Peyer's patch (tissue), 4 donors: ENCODE results near the gene ALDH2. TPM values are rescaled to one million over a fixed set of nuclear protein-coding genes. Genes with fewer than 3 reads are reported as not detected.

Experiments
- DNase-seq, 3 donors: peaks; one replicate each; pipeline ENCODE4 v3.0.0-alpha.2; 2017 to 2019
- H3K27ac ChIP-seq, 4 donors: fragments of 200-600 bp; sonication (generic); one replicate each; pipeline ENCODE4 v1.5.1; 2016 to 2019
- H3K27me3 ChIP-seq, 2 donors: fragments of 200-600 bp; sonication (generic); one replicate each; pipeline ENCODE4 v1.5.1; 2019
- H3K36me3 ChIP-seq, 3 donors: fragments of 200-600 bp; sonication (generic); one replicate each; pipeline ENCODE4 v1.5.1; 2016 to 2019
- H3K4me1 ChIP-seq, 4 donors: fragments of 200-600 bp; sonication (generic); one replicate each; pipeline ENCODE4 v1.5.1; 2016 to 2019
- H3K4me3 ChIP-seq, 4 donors: fragments of 200-600 bp; sonication (generic); 1 replicate in 3 of 4; 2 replicates in 1 of 4; pipeline ENCODE4 v1.5.1; 2016 to 2019; ENCODE audit warnings: mild to moderate bottlenecking in 1 of 4
- H3K9me3 ChIP-seq, 4 donors: fragments of 200-600 bp; sonication (generic); one replicate each; pipeline ENCODE4 v1.5.1; 2016 to 2019; ENCODE audit warnings: mild to moderate bottlenecking in 1 of 4
- CTCF ChIP-seq, 6 experiments: fragments of 450-650 bp in 4 of 6; fragments of 200-600 bp in 2 of 6; sonication (generic) in 1 of 6; IDR thresholded peaks; one replicate each; pipeline ENCODE4 v1.5.1; 2017 to 2019; ENCODE audit warnings: antibody characterized with exemption in 6 of 6, mild to moderate bottlenecking in 3 of 6, moderate library complexity in 1 of 6
- POLR2A ChIP-seq, 2 donors: fragments of 450-650 bp; IDR thresholded peaks; one replicate each; pipeline ENCODE4 v1.5.1; 2017; ENCODE audit warnings: antibody characterized with exemption in 2 of 2, mild to moderate bottlenecking in 2 of 2, moderate library complexity in 2 of 2
- total RNA-seq, 4 donors: library from RNA; depleted of rRNA; stranded (reverse); fragments of >200 nt; gene quantifications; one replicate each; pipeline ENCODE4 v1.1.0, GENCODE V29; 2016

ALDH2 gene
- total RNA-seq, 4 donors from 2014 or later, result 118 to 215 (median 177) TPM

- no peak for DNase-seq
- Histone ChIP-seq H3K27ac (no peak overlapping the region), H3K36me3 (peaks cover 0 to 41% (median 0%) of the 10 kb centered on the region in 3 donors), H3K4me3 (no peak overlapping the region), H3K9me3 (no peaks in the 10 kb centered on the region), H3K27me3 (no peaks in the 10 kb centered on the region), H3K4me1 (peaks cover 0 to 12% (median 10%) of the 10 kb centered on the region in 4 donors)
- no peak for TF ChIP-seq CTCF (IDR thresholded peaks at IDR 0.05)
- no peak for TF ChIP-seq POLR2A (IDR thresholded peaks at IDR 0.05)
Observed at GRCh38 chr12:111756196-111756595, 10.5 kb upstream of the ALDH2 start.

GRCh38 chr12:111756681-111757080, 10.1 kb upstream of the ALDH2 start:
- peaks cover 0 to 38% (median 0%) of the 10 kb centered on the region in 3 donors for H3K36me3 ChIP-seq
- H3K9me3 ChIP-seq, result no peaks in the 10 kb centered on the region
- peaks cover 0 to 12% (median 10%) of the 10 kb centered on the region in 4 donors for H3K4me1 ChIP-seq
- H3K27ac ChIP-seq, result no peak overlapping the region
- H3K4me3 ChIP-seq, result no peak overlapping the region
- H3K27me3 ChIP-seq, result no peaks in the 10 kb centered on the region
- TF ChIP-seq CTCF (IDR thresholded peaks at IDR 0.05), result no peak
- TF ChIP-seq POLR2A (IDR thresholded peaks at IDR 0.05), result no peak
- DNase-seq, result no peak

GRCh38 chr12:111757361-111758119, 9.2 kb upstream of the ALDH2 start:
- TF ChIP-seq CTCF (IDR thresholded peaks at IDR 0.05), result no peak
- no peak for TF ChIP-seq POLR2A (IDR thresholded peaks at IDR 0.05)
- peak in 2 of 3 donors; percentile 69 to 81 for DNase-seq
- Histone ChIP-seq H3K4me1 (peaks cover 0 to 12% (median 10%) of the 10 kb centered on the region in 4 donors), H3K4me3 (no peak overlapping the region), H3K9me3 (no peaks in the 10 kb centered on the region), H3K27me3 (no peaks in the 10 kb centered on the region), H3K27ac (peak overlapping the region; percentile 22 to 64 (median 40)), H3K36me3 (peaks cover 0 to 38% (median 0%) of the 10 kb centered on the region in 3 donors)

DNA sequence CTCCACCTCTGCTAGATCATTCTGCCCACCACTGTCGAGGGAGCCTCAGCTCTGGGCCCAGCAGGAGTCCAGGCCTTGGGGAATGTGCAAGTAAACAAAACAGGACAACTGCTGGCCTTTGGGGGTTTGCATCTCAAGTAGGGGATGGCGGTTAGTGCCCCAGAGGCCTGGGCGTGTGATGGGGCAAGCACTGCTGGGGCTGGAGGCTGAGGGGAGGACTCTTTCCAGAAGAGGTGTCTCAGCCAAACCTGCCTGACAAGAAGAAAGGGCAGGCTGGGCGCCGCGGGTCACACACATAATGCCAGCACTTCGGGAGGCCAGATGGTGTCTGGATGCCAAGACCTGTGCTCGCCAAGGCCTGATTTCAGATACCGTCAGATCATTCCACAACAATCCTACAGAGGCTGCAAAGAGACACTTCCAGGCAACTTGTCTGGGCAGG, 8.6 kb upstream of the ALDH2 start:
- peaks cover 0 to 38% (median 0%) of the 10 kb centered on the region in 3 donors for H3K36me3 ChIP-seq
- no peaks in the 10 kb centered on the region for H3K9me3 ChIP-seq
- H3K27ac ChIP-seq, result peak overlapping the region; percentile 22 to 64 (median 40)
- no peak overlapping the region for H3K4me3 ChIP-seq
- TF ChIP-seq POLR2A (IDR thresholded peaks at IDR 0.05), result no peak
- peaks cover 0 to 12% (median 10%) of the 10 kb centered on the region in 4 donors for H3K4me1 ChIP-seq
- no peak for DNase-seq
- H3K27me3 ChIP-seq, result no peaks in the 10 kb centered on the region

GRCh38 chr12:111759271-111759670, 7.5 kb upstream of the ALDH2 start:
- TF ChIP-seq POLR2A (IDR thresholded peaks at IDR 0.05) (no peak), CTCF (IDR thresholded peaks at IDR 0.05) (no peak)
- H3K9me3 ChIP-seq, result no peaks in the 10 kb centered on the region
- peaks cover 0 to 12% (median 10%) of the 10 kb centered on the region in 4 donors for H3K4me1 ChIP-seq
- H3K27ac ChIP-seq, result no peak overlapping the region
- no peak for DNase-seq
- H3K27me3 ChIP-seq, result no peaks in the 10 kb centered on the region
- no peak overlapping the region for H3K4me3 ChIP-seq
- H3K36me3 ChIP-seq, result peaks cover 0 to 29% (median 0%) of the 10 kb centered on the region in 3 donors

- Histone ChIP-seq H3K36me3 (peaks cover 0 to 23% (median 0%) of the 10 kb centered on the region in 3 donors), H3K4me1 (peaks cover 0 to 12% (median 10%) of the 10 kb centered on the region in 4 donors), H3K27ac (no peak overlapping the region), H3K4me3 (no peak overlapping the region), H3K9me3 (no peaks in the 10 kb centered on the region), H3K27me3 (no peaks in the 10 kb centered on the region)
- TF ChIP-seq POLR2A (IDR thresholded peaks at IDR 0.05) (no peak), CTCF (IDR thresholded peaks at IDR 0.05) (no peak)
- DNase-seq, result no peak
Observed at GRCh38 chr12:111759991-111760390, 6.7 kb upstream of the ALDH2 start.
